H1 (cell line): ENCODE data around the gene ID1.

Experiments used
- POLR2A ChIP-seq, 2 experiments: IDR thresholded peaks; 1 replicate in 1 of 2; 2 replicates in 1 of 2; pipeline ENCODE4 v1.6.1; 2011; ENCODE audit warnings: low read depth in 2 of 2, low read length in 2 of 2, mild to moderate bottlenecking in 2 of 2; ENCODE audit errors: control extremely low read depth in 1 of 2
- RAD21 ChIP-seq, 2 experiments: IDR thresholded peaks in 1 of 2; conservative IDR thresholded peaks in 1 of 2; 2 replicates each; pipeline ENCODE4 v1.6.1; 2011; ENCODE audit warnings: low read depth in 2 of 2, low read length in 2 of 2, improper control_type of control experiment in 1 of 2, inconsistent platforms in 1 of 2, mild to moderate bottlenecking in 1 of 2, moderate library complexity in 1 of 2
- TF ChIP-seq, protein P1 (sequence below), 3 experiments: IDR thresholded peaks; 1 replicate in 2 of 3; 2 replicates in 1 of 3; pipeline versions ENCODE4 v1.5.1 to v1.6.1; 2011; ENCODE audit warnings: low read length in 3 of 3, mild to moderate bottlenecking in 3 of 3, inconsistent platforms in 2 of 3, low read depth in 1 of 3, moderate library complexity in 1 of 3; ENCODE audit not compliant: insufficient read depth in 1 of 3; ENCODE audit errors: control extremely low read depth in 1 of 3

DNA sequence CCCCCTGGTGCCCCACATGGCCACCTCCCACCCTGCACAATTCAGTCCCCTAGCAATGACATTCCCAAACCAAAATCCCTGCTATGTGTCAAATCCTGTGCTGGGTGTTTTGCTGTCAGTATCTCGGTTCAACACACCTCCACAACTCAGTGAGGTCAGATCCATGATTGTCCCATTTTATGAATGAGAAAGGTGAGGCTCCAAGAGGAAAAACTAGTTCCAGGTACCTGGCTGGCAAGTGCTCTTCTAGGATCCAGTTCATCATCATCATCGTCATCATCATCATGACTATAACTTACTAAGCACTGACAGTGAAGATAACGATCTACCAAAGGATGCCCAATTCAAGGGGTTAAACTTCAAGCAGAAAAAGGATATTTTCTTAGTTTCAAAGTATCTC, 15.2 kb downstream of the ID1 start:
- TF ChIP-seq RAD21 (IDR thresholded peaks at IDR 0.05 in 1 of 2, conservative IDR thresholded peaks at IDR 0.05 in 1 of 2; ENCODE audit: low read depth in 2 of 2, low read length in 2 of 2) = no peak
- TF ChIP-seq POLR2A (IDR thresholded peaks at IDR 0.05; ENCODE audit: control extremely low read depth in 1 of 2, low read depth in 2 of 2, low read length in 2 of 2) = no peak
- TF ChIP-seq, protein P1, sequence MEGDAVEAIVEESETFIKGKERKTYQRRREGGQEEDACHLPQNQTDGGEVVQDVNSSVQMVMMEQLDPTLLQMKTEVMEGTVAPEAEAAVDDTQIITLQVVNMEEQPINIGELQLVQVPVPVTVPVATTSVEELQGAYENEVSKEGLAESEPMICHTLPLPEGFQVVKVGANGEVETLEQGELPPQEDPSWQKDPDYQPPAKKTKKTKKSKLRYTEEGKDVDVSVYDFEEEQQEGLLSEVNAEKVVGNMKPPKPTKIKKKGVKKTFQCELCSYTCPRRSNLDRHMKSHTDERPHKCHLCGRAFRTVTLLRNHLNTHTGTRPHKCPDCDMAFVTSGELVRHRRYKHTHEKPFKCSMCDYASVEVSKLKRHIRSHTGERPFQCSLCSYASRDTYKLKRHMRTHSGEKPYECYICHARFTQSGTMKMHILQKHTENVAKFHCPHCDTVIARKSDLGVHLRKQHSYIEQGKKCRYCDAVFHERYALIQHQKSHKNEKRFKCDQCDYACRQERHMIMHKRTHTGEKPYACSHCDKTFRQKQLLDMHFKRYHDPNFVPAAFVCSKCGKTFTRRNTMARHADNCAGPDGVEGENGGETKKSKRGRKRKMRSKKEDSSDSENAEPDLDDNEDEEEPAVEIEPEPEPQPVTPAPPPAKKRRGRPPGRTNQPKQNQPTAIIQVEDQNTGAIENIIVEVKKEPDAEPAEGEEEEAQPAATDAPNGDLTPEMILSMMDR (IDR thresholded peaks at IDR 0.05; ENCODE audit: control extremely low read depth in 1 of 3, insufficient read depth in 1 of 3, low read depth in 1 of 3, low read length in 3 of 3) = no peak
